HEK293T (cell line): ENCODE measurements around the gene TM4SF5.

Experiments
- CTCF ChIA-PET: fragments of 350-600 bp; formaldehyde crosslinking; extraction: SDS; loops from one replicate; lab custom pipeline; 2021; ENCODE audit warnings: antibody characterized with exemption, inconsistent platforms; lab: Yijun Ruan, JAX
- POLR2A ChIA-PET: fragments of 350-600 bp; formaldehyde crosslinking; extraction: SDS; loops from one replicate; lab custom pipeline; 2020; ENCODE audit warnings: antibody characterized with exemption, inconsistent platforms; lab: Yijun Ruan, JAX
- DNase-seq: peaks from one replicate; pipeline ENCODE4 v3.0.0; 2012; ENCODE audit warnings: mixed read lengths; ENCODE audit errors: extremely low spot score
- ARNT ChIP-seq: fragments of 450-650 bp; IDR thresholded peaks from 2 replicates; pipeline ENCODE4 v1.6.1; 2017; ENCODE audit warnings: mild to moderate bottlenecking
- BHLHE40 ChIP-seq: fragments of 450-650 bp; IDR thresholded peaks from 2 replicates; pipeline ENCODE4 v1.6.1; 2016; ENCODE audit warnings: mild to moderate bottlenecking, moderate library complexity, borderline replicate concordance
- CTBP1 ChIP-seq: fragments of 450-650 bp; IDR thresholded peaks from 2 replicates; pipeline ENCODE4 v1.6.1; 2016; ENCODE audit warnings: borderline replicate concordance
- ELF4 ChIP-seq: fragments of 450-650 bp; IDR thresholded peaks from 2 replicates; pipeline ENCODE4 v1.6.1; 2017; ENCODE audit warnings: antibody characterized with exemption
- FOXA1 ChIP-seq: fragments of 450-650 bp; IDR thresholded peaks from 2 replicates; pipeline ENCODE4 v1.6.1; 2016; ENCODE audit warnings: mild to moderate bottlenecking
- FOXK2 ChIP-seq: fragments of 450-650 bp; IDR thresholded peaks from 2 replicates; pipeline ENCODE4 v1.6.1; 2016; ENCODE audit warnings: mild to moderate bottlenecking
- FOXM1 ChIP-seq: fragments of 450-650 bp; IDR thresholded peaks from 2 replicates; pipeline ENCODE4 v1.6.1; 2017; ENCODE audit warnings: mild to moderate bottlenecking, borderline replicate concordance
- HDGF ChIP-seq: fragments of 450-650 bp; IDR thresholded peaks from 2 replicates; pipeline ENCODE4 v1.6.1; 2017; ENCODE audit warnings: antibody characterized with exemption, borderline replicate concordance
- L3MBTL2 ChIP-seq: fragments of 450-650 bp; conservative IDR thresholded peaks from 2 replicates; pipeline ENCODE4 v1.6.1; 2016; ENCODE audit warnings: mild to moderate bottlenecking
- LEF1 ChIP-seq: fragments of 450-650 bp; IDR thresholded peaks from 2 replicates; pipeline ENCODE4 v1.6.1; 2017; ENCODE audit warnings: mild to moderate bottlenecking, borderline replicate concordance
- NFRKB ChIP-seq: fragments of 450-650 bp; IDR thresholded peaks from 2 replicates; pipeline ENCODE4 v1.6.1; 2016; ENCODE audit warnings: mild to moderate bottlenecking, moderate library complexity
- SP1 ChIP-seq: fragments of 450-650 bp; IDR thresholded peaks from 2 replicates; pipeline ENCODE4 v1.6.1; 2017
- SUZ12 ChIP-seq: fragments of 450-650 bp; IDR thresholded peaks from 2 replicates; pipeline ENCODE4 v1.6.1; 2016; ENCODE audit warnings: mild to moderate bottlenecking
- TARDBP ChIP-seq: fragments of 450-650 bp; IDR thresholded peaks from 2 replicates; pipeline ENCODE4 v1.6.1; 2016
- ZNF384 ChIP-seq: fragments of 450-650 bp; IDR thresholded peaks from 2 replicates; pipeline ENCODE4 v1.6.1; 2016
- TF ChIP-seq, protein P1 (sequence below): fragments of 450-650 bp; IDR thresholded peaks from 2 replicates; pipeline ENCODE4 v1.6.1; 2016

Gene TM4SF5

DNA sequence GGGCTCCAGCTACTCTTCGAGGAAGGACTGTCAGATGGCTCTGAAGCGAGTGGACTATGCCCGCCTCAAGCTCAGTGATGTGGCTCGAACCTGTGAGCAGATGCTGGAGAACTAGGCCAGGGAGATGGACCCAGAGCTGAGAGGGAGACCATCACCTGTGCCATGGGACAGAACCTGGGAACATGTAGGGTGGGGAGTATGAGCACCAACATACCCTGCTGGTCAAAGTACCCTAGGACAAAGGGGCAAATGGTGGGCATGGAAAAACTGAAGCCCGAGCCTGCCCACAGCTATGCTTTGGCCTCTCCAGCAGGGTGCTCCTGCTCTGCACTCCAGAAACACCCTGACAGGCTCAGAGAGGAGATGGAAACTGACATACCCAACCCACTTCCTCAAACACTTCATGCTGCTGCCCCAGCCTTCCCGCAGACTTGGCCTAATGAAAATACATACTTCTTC is 38.6 kb upstream of the TM4SF5 start:
- CTCF ChIA-PET = no interaction called here
- POLR2A ChIA-PET = interaction anchor here (3.7 kb wide), 1 partner anchor 57 kb away, joined by 20 read pairs; no protein-coding TSS in a partner anchor
- DNase-seq = no peak
- TF ChIP-seq ARNT (no peak), FOXM1 (no peak), FOXK2 (no peak), ZNF384 (no peak), TARDBP (no peak), SUZ12 (no peak), FOXA1 (no peak), LEF1 (no peak), NFRKB (no peak), HDGF (no peak), ELF4 (no peak), SP1 (no peak), CTBP1 (no peak), BHLHE40 (no peak), L3MBTL2 (no peak)
- TF ChIP-seq, protein P1, sequence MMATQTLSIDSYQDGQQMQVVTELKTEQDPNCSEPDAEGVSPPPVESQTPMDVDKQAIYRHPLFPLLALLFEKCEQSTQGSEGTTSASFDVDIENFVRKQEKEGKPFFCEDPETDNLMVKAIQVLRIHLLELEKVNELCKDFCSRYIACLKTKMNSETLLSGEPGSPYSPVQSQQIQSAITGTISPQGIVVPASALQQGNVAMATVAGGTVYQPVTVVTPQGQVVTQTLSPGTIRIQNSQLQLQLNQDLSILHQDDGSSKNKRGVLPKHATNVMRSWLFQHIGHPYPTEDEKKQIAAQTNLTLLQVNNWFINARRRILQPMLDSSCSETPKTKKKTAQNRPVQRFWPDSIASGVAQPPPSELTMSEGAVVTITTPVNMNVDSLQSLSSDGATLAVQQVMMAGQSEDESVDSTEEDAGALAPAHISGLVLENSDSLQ = no peak

DNA sequence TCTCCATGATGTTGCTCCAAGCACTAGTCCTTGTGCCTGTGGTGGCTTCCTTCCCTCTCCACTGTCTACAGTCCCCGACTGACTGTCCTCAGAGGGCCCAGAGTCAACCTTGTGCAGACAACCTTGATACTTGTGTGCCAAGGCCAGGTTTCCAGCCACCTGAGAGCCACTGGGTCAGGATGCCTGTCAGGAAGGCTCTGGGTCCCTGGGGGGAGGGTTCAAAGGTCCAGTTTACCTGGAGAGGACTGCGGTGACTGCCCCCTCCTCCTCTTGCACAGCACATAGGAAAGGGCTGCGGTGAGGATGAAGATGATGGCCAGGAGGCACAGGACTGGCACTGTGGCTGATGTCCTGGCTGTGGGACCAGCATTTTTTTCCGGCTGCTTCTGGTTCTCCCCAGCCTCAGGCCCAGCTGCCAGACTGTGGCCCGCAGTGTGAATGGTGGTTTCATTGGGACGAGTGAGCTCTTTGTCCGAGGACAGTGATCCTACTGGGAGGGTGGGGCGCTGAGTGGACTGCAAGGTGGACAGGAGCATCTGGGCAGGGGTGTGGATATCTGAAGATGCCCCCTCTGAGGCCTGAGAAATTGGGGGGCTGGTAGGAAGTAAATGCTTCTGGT is 36.7 kb upstream of the TM4SF5 start:
- DNase-seq = no peak
- CTCF ChIA-PET = no interaction called here
- TF ChIP-seq FOXA1 = no peak
- TF ChIP-seq LEF1 = no peak
- TF ChIP-seq ARNT = no peak
- no peak for TF ChIP-seq SP1
- no peak for TF ChIP-seq NFRKB
- TF ChIP-seq HDGF = no peak
- no peak for TF ChIP-seq L3MBTL2
- TF ChIP-seq ELF4 = no peak
- no peak for TF ChIP-seq FOXK2
- no peak for TF ChIP-seq ZNF384
- TF ChIP-seq SUZ12 = no peak
- no peak for TF ChIP-seq TARDBP
- TF ChIP-seq CTBP1 = no peak
- TF ChIP-seq, protein P1 = no peak
- no peak for TF ChIP-seq FOXM1
- no peak for TF ChIP-seq BHLHE40
- POLR2A ChIA-PET = interaction anchor here (0.5 kb wide), 1 partner anchor 19 kb away, joined by 3 read pairs; no protein-coding TSS in a partner anchor

DNA sequence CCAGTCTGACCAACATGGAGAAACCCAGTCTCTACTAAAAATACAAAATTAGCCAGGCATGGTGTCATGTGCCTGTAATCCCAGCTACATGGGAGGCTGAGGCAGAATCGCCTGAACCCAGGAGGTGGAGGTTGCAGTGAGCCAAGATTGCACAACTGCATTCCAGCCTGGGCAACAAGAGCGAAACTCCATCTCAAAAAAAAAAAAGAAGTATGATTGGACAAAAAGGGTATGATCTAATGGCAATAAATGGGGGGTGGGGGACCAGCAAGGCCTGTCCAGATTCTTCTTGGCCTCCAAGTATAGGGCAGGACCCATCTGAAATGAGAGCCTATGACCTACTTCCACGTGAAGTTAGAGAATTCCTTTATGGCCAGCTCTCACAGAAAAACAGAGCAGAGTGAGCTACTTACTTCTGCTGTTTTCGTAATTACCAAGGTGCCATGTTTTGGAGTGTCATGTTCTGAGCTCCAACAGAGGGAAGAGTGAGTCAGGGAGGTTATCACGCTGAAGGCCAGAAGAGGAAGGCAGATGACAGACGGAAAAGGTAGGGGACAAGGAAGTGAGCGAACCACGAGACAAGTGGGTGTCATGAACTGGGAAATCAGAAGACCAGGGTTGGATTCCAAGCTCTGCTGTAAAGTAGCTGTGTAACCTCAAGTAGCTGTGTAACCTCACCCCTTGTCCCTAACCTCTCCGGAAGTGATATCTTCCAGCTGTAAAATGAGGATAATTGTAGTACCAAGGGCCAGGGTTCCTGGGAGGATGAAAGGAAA is 35.6 kb upstream of the TM4SF5 start:
- CTCF ChIA-PET = interaction anchor here (0.7 to 1.1 kb wide), 2 partner anchors 54 to 104 kb away, joined by 3 read pairs; no protein-coding TSS in a partner anchor
- POLR2A ChIA-PET = interaction anchor here (0.7 kb wide), 1 partner anchor 54 kb away, joined by 3 read pairs; no protein-coding TSS in a partner anchor
- DNase-seq = no peak
- no peak for TF ChIP-seq NFRKB
- TF ChIP-seq FOXA1 = no peak

DNA sequence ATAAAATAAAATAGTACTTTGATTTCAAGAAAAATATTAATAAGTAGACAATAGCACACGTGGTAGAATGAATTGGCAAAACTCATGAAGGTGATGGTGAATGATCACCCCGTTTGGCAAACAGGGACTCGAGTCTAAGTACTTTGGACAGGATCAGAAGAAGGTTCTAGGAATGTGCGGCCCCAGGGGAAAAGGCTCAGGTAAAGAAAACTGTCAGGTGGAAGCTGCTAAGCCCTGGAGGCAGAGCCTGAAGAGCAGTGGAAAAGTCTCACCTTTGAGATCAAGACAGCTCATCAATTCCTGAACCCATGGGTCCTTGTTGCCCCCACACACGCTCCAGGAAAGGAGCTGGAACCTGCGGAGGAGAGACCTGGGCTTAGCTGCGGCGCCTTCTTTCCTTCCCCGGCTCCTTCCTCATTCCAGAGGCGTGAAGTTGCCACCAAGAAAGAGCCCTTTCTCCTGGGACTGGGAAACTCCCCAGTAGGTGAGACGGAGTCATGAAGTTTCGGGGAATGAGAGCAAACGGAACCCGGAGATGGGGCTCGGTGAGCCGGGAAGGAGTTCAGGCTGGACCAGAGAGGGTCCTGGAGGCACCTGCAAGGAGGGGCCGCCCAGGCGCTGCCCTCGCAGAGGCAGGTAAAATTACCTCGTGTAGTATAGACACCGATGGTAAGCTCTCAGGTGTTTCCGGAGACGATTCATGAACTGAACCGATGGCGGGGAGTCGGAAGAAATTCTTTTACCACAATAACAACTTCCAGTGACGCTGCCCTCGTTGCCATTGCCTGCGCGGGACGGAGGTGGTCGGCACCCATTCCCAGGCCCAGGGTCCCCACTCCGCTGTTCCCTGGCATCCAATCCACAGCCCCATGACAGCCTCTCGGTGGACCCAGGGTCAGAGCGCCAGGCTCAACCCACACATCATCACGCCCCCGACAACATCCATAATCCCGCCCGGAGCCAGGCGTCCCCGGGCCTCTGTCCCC is 33.3 kb upstream of the TM4SF5 start:
- ChIA-PET POLR2A (interaction anchor here (1.2 to 1.7 kb wide), 2 partner anchors 48 to 52 kb away, joined by 3 to 6 read pairs; partner anchors contain the start of gene VMO1), CTCF (interaction anchor here (0.6 kb wide), 1 partner anchor 52 kb away, joined by 8 read pairs; no protein-coding TSS in a partner anchor)
- no peak for DNase-seq
- TF ChIP-seq FOXM1 (no peak), LEF1 (no peak), SP1 (no peak), FOXK2 (no peak), NFRKB (no peak), TARDBP (no peak), SUZ12 (no peak), FOXA1 (no peak), CTBP1 (no peak), BHLHE40 (no peak), L3MBTL2 (no peak), HDGF (no peak), ARNT (no peak)
- TF ChIP-seq, protein P1 = no peak
